PC-3 (cell line): Measurements from ENCODE around the gene DLL3. TPM values are rescaled to one million over a fixed set of nuclear protein-coding genes. Genes with fewer than 3 reads are reported as not detected.

Experiments used
- ATAC-seq: fragments of 200-7000 bp; cut with Tn5 transposase; 2 replicates; pipeline ENCODE4 v1.9.1; 2020; ENCODE audit warnings: mild to moderate bottlenecking, moderate library complexity
- BruUV-seq: library from RNA; stranded (reverse); fragments of 400-500 nt; replicated peaks from 2 replicates; lab custom pipeline; 2021; lab: Mats Ljungman, UMichigan
- CTCF ChIA-PET: fragments of 300-600 bp; sonication (Branson Sonifier 250); formaldehyde crosslinking; loops from one replicate; lab custom pipeline; 2022; ENCODE audit warnings: antibody characterized with exemption; lab: Charles Lee
- POLR2A ChIA-PET: fragments of 300-600 bp; sonication (Branson Sonifier 250); formaldehyde crosslinking; loops from one replicate; lab custom pipeline; 2022; ENCODE audit warnings: antibody characterized with exemption; ENCODE audit not compliant: unreplicated experiment; lab: Charles Lee
- DNase-seq: peaks from one replicate; pipeline ENCODE4 v3.0.0-alpha.2; 2015
- H2AFZ ChIP-seq: fragments of 300-600 bp; sonication (generic); 2 replicates; pipeline ENCODE4 v1.6.0; 2016; ENCODE audit warnings: antibody characterized with exemption, low read length
- H3F3A ChIP-seq: fragments of 300-600 bp; sonication (generic); one replicate; pipeline ENCODE4 v1.6.0; 2017; ENCODE audit warnings: antibody characterized with exemption, low read length, control low read depth, mild to moderate bottlenecking; ENCODE audit not compliant: unreplicated experiment
- H3K27ac ChIP-seq: fragments of 300-600 bp; sonication (generic); 2 replicates; pipeline ENCODE4 v1.5.1; 2016; ENCODE audit warnings: mild to moderate bottlenecking, low read length
- H3K27me3 ChIP-seq: fragments of 300-600 bp; sonication (generic); 2 replicates; pipeline ENCODE4 v1.6.1; 2016; ENCODE audit warnings: low read length, mixed read lengths
- H3K36me3 ChIP-seq: fragments of 300-600 bp; sonication (generic); 2 replicates; pipeline ENCODE4 v1.6.1; 2016; ENCODE audit warnings: low read depth, mixed run types, low read length, mixed read lengths
- H3K4me1 ChIP-seq: fragments of 300-600 bp; sonication (generic); 2 replicates; pipeline ENCODE4 v1.5.1; 2016; ENCODE audit warnings: low read length; ENCODE audit not compliant: insufficient read depth
- H3K4me2 ChIP-seq: fragments of 300-600 bp; sonication (generic); 2 replicates; pipeline ENCODE4 v1.6.0; 2016; ENCODE audit warnings: low read length
- H3K4me3 ChIP-seq: fragments of 300-600 bp; sonication (generic); 2 replicates; pipeline ENCODE4 v1.5.1; 2016; ENCODE audit warnings: mild to moderate bottlenecking, low read length, mixed read lengths
- H3K79me2 ChIP-seq: fragments of 300-600 bp; sonication (generic); 2 replicates; pipeline ENCODE4 v1.6.1; 2017; ENCODE audit warnings: low read length, mixed read lengths
- H3K9ac ChIP-seq: fragments of 300-600 bp; sonication (generic); 2 replicates; pipeline ENCODE4 v1.6.0; 2016; ENCODE audit warnings: mild to moderate bottlenecking, low read length
- H3K9me2 ChIP-seq: fragments of 300-600 bp; sonication (generic); replicated peaks from 2 replicates; pipeline ENCODE4 v1.6.1; 2016; ENCODE audit warnings: mixed run types, low read length, mixed read lengths
- H3K9me3 ChIP-seq: fragments of 300-600 bp; sonication (generic); 2 replicates; pipeline ENCODE4 v1.6.1; 2016; ENCODE audit warnings: low read length, mixed read lengths
- H4K20me1 ChIP-seq: fragments of 300-600 bp; sonication (generic); 2 replicates; pipeline ENCODE4 v1.6.1; 2016; ENCODE audit warnings: low read length, mixed read lengths
- EZH2 ChIP-seq: fragments of 300-600 bp; sonication (generic); IDR thresholded peaks from one replicate; pipeline ENCODE4 v1.6.1; 2017; ENCODE audit warnings: antibody characterized with exemption, mild to moderate bottlenecking, low read length; ENCODE audit not compliant: unreplicated experiment
- EZH2phosphoT487 ChIP-seq: fragments of 300-600 bp; sonication (generic); IDR thresholded peaks from 2 replicates; pipeline ENCODE4 v1.6.1; 2018; ENCODE audit warnings: mild to moderate bottlenecking, antibody characterized with exemption, low read length, borderline replicate concordance
- intact Hi-C: fragments of 100-400 bp; cut with micrococcal nuclease; formaldehyde crosslinking; loops from 2 replicates; pipeline ENCODE4 v1.9.0; 2023
- total RNA-seq: library from RNA; depleted of rRNA; stranded (reverse); fragments of >200 nt; gene quantifications from 2 replicates; pipeline ENCODE4 v1.2.3, GENCODE V29; 2014
- TF ChIP-seq, protein P1 (sequence below): fragments of 300-600 bp; sonication (generic); conservative IDR thresholded peaks from 2 replicates; pipeline ENCODE4 v1.5.1; 2017; ENCODE audit warnings: antibody characterized with exemption, low read depth, mild to moderate bottlenecking, low read length

The DLL3 gene
- total RNA-seq, 1 experiment from 2014 or later: 7.2 TPM

DNA sequence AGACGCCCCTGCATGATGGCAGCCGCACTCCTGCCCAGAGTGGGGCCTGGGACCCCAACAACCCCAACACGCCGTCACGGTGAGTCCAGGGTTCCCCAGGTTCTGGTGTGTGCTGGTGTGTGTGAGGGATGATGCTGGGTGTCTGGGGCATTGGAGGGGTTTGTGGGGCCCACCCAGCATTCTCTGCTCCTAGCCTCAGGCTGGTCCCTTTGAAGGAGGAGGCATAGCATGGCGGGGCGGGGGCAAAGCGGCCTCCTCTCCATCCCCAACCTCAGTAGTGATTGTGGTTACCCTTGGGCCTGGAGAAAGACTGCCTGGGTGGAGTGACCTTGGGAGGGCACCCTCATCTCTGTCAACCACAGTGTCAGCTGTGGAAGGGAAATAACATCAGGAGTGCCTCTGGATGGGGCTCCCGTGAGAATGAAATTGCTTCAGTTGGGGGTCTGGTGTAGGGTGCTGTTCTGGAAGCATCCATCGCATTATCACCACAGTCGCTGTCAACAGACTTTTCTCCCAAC, 25.2 kb upstream of the DLL3 start:
- no peak overlapping the region for H3K4me3 ChIP-seq
- DNase-seq: no peak
- no peaks in the 10 kb centered on the region for H3K4me1 ChIP-seq
- no peaks in the 10 kb centered on the region for H3K79me2 ChIP-seq
- H4K20me1 ChIP-seq: no peaks in the 10 kb centered on the region
- H2AFZ ChIP-seq: no peak overlapping the region
- BruUV-seq: no TSS peak
- CTCF ChIA-PET: interaction anchor here (0.6 kb wide), 2 partner anchors 25 to 38 kb away, joined by 3 read pairs; partner anchors contain the start of genes DLL3 and RPS16
- no peak for TF ChIP-seq EZH2phosphoT487
- TF ChIP-seq, protein P1, sequence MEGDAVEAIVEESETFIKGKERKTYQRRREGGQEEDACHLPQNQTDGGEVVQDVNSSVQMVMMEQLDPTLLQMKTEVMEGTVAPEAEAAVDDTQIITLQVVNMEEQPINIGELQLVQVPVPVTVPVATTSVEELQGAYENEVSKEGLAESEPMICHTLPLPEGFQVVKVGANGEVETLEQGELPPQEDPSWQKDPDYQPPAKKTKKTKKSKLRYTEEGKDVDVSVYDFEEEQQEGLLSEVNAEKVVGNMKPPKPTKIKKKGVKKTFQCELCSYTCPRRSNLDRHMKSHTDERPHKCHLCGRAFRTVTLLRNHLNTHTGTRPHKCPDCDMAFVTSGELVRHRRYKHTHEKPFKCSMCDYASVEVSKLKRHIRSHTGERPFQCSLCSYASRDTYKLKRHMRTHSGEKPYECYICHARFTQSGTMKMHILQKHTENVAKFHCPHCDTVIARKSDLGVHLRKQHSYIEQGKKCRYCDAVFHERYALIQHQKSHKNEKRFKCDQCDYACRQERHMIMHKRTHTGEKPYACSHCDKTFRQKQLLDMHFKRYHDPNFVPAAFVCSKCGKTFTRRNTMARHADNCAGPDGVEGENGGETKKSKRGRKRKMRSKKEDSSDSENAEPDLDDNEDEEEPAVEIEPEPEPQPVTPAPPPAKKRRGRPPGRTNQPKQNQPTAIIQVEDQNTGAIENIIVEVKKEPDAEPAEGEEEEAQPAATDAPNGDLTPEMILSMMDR: no peak
- TF ChIP-seq EZH2: no peak
- H3K4me2 ChIP-seq: no peak overlapping the region
- intact Hi-C loops: loop anchor here (10.0 kb wide), 1 partner anchor 61 kb away; the partner anchor contains the start of gene EID2B
- ATAC-seq: no peak; the same call in 1 of the 2 replicates
- H3K9me2 ChIP-seq: no peaks in the 10 kb centered on the region
- peaks cover 30% of the 10 kb centered on the region; the same call in 1 of the 2 replicates for H3K36me3 ChIP-seq
- no peaks in the 10 kb centered on the region for H3K27me3 ChIP-seq
- POLR2A ChIA-PET: no interaction called here
- no peak overlapping the region for H3K9ac ChIP-seq
- H3K27ac ChIP-seq: no peak overlapping the region
- no peaks in the 10 kb centered on the region for H3K9me3 ChIP-seq
- H3F3A ChIP-seq: no peaks in the 10 kb centered on the region

DNA sequence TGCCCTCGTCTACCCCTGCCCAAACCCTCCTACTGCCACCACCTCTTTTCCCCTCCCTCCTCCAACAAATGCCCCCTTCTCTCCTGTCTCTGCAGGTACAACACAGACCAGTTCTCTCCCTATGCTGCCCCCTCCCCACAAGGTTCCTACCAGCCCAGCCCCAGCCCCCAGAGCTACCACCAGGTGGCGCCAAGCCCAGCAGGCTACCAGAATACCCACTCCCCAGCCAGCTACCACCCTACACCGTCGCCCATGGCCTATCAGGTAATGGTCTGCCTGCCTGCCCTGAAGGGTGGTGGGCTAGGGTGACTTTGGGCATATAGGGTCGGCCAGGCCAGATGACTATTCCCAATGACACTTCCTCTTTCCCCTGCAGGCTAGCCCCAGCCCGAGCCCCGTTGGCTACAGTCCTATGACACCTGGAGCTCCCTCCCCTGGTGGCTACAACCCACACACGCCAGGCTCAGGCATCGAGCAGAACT, 24.6 kb upstream of the DLL3 start:
- no peak overlapping the region for H3K4me2 ChIP-seq

More for the DNA sequence above, 24.6 kb upstream of the DLL3 start:
- no peaks in the 10 kb centered on the region for H4K20me1 ChIP-seq
- H3K27me3 ChIP-seq: no peaks in the 10 kb centered on the region
- H3K4me1 ChIP-seq: no peaks in the 10 kb centered on the region
- no peak overlapping the region for H2AFZ ChIP-seq
- intact Hi-C loops: loop anchor here (10.0 kb wide), 1 partner anchor 61 kb away; the partner anchor contains the start of gene EID2B
- H3K36me3 ChIP-seq: peaks cover 28% of the 10 kb centered on the region; the same call in 1 of the 2 replicates
- H3F3A ChIP-seq: no peaks in the 10 kb centered on the region
- no peak overlapping the region for H3K27ac ChIP-seq
- ChIA-PET POLR2A (no interaction called here), CTCF (interaction anchor here (0.6 kb wide), 2 partner anchors 25 to 39 kb away, joined by 3 read pairs; partner anchors contain the start of genes DLL3 and RPS16)
- H3K79me2 ChIP-seq: no peaks in the 10 kb centered on the region
- TF ChIP-seq EZH2phosphoT487: no peak
- TF ChIP-seq, protein P1: peak; percentile 77
- TF ChIP-seq EZH2: no peak
- no peak overlapping the region for H3K4me3 ChIP-seq
- ATAC-seq (peak; percentile 69), DNase-seq (peak; percentile 26)
- no TSS peak for BruUV-seq
- H3K9me2 ChIP-seq: no peaks in the 10 kb centered on the region
- no peak overlapping the region for H3K9ac ChIP-seq
- no peaks in the 10 kb centered on the region for H3K9me3 ChIP-seq
